H9 (cell line): ENCODE results near the gene KCNH4. TPM values are rescaled to one million over a fixed set of nuclear protein-coding genes. Genes with fewer than 3 reads are reported as not detected.
A peak's percentile ranks its signal among the peaks of the same experiment; 100 is the strongest.

Experiments used
- DNase-seq: peaks from one replicate; pipeline ENCODE4 v3.0.0-alpha.2; 2017
- H2AFZ ChIP-seq: one replicate; pipeline ENCODE4 v1.6.1; 2013; ENCODE audit warnings: mild to moderate bottlenecking, low read length, control low read depth, moderate library complexity
- H2AK5ac ChIP-seq: 2 replicates; pipeline ENCODE4 v1.6.1; 2013; ENCODE audit warnings: low read length, control low read depth, mixed read lengths; ENCODE audit not compliant: insufficient read length
- H2BK120ac ChIP-seq: one replicate; pipeline ENCODE4 v1.6.1; 2013; ENCODE audit warnings: low read depth, mild to moderate bottlenecking, low read length, control low read depth, inconsistent platforms; ENCODE audit not compliant: poor library complexity, severe bottlenecking
- H2BK12ac ChIP-seq: 2 replicates; pipeline ENCODE4 v1.6.1; 2013; ENCODE audit warnings: low read length, control low read depth, mixed read lengths, low read depth; ENCODE audit not compliant: insufficient read length
- H2BK15ac ChIP-seq: 2 replicates; pipeline ENCODE4 v1.6.1; 2013; ENCODE audit warnings: low read depth, low read length, control low read depth
- H2BK20ac ChIP-seq: one replicate; pipeline ENCODE4 v1.6.1; 2013; ENCODE audit warnings: low read depth, mild to moderate bottlenecking, low read length, control low read depth, inconsistent platforms; ENCODE audit not compliant: poor library complexity, severe bottlenecking
- H2BK5ac ChIP-seq: 2 replicates; pipeline ENCODE4 v1.6.1; 2013; ENCODE audit warnings: low read length, control low read depth, mixed read lengths; ENCODE audit not compliant: insufficient read length
- H3K14ac ChIP-seq: 2 replicates; pipeline ENCODE4 v1.6.1; 2013; ENCODE audit warnings: low read length, control low read depth; ENCODE audit not compliant: insufficient read depth
- H3K18ac ChIP-seq: 2 replicates; pipeline ENCODE4 v1.6.1; 2013; ENCODE audit warnings: low read depth, mild to moderate bottlenecking, mixed read lengths, low read length, control low read depth; ENCODE audit not compliant: insufficient read length
- H3K23ac ChIP-seq: 2 replicates; pipeline ENCODE4 v1.6.1; 2013; ENCODE audit warnings: low read length, control low read depth, mixed read lengths, low read depth; ENCODE audit not compliant: insufficient read length
- H3K23me2 ChIP-seq: 2 replicates; pipeline ENCODE4 v1.6.1; 2013; ENCODE audit warnings: low read depth, mild to moderate bottlenecking, mixed read lengths, low read length, control low read depth; ENCODE audit not compliant: insufficient read length, poor library complexity, severe bottlenecking
- H3K27ac ChIP-seq: 2 replicates; pipeline ENCODE4 v1.5.1; 2013; ENCODE audit warnings: low read length, control low read depth, mixed read lengths, low read depth; ENCODE audit not compliant: insufficient read length
- H3K27me3 ChIP-seq: 2 replicates; pipeline ENCODE4 v1.6.1; 2013; ENCODE audit warnings: low read length, control low read depth, inconsistent platforms; ENCODE audit not compliant: insufficient read depth
- H3K4ac ChIP-seq: 2 replicates; pipeline ENCODE4 v1.6.1; 2013; ENCODE audit warnings: low read depth, mild to moderate bottlenecking, control low read depth, inconsistent platforms, low read length, moderate library complexity
- H3K4me1 ChIP-seq: 2 replicates; pipeline ENCODE4 v1.6.1; 2013; ENCODE audit warnings: low read length, control low read depth, inconsistent platforms; ENCODE audit not compliant: insufficient read depth
- H3K4me2 ChIP-seq: 2 replicates; pipeline ENCODE4 v1.6.1; 2013; ENCODE audit warnings: low read length, control low read depth, mixed read lengths; ENCODE audit not compliant: insufficient read length, insufficient read depth
- H3K56ac ChIP-seq: 2 replicates; pipeline ENCODE4 v1.6.1; 2013; ENCODE audit warnings: low read depth, mild to moderate bottlenecking, mixed read lengths, low read length, control low read depth; ENCODE audit not compliant: insufficient read length
- H3K79me1 ChIP-seq: 2 replicates; pipeline ENCODE4 v1.6.1; 2013; ENCODE audit warnings: low read depth, mild to moderate bottlenecking, moderate library complexity, low read length, control low read depth, inconsistent platforms; ENCODE audit not compliant: insufficient read depth, poor library complexity, severe bottlenecking
- H3K79me2 ChIP-seq: 2 replicates; pipeline ENCODE4 v1.6.1; 2013; ENCODE audit warnings: low read length, control low read depth, inconsistent platforms; ENCODE audit not compliant: insufficient read depth
- H3K9ac ChIP-seq: 2 replicates; pipeline ENCODE4 v1.6.1; 2013; ENCODE audit warnings: low read length, control low read depth, mixed read lengths; ENCODE audit not compliant: insufficient read length; ENCODE audit errors: extremely low read depth
- H3K9me3 ChIP-seq: one replicate; pipeline ENCODE4 v1.6.1; 2013; ENCODE audit warnings: low read depth, low read length, inconsistent platforms; ENCODE audit not compliant: control insufficient read depth
- H3T11ph ChIP-seq: one replicate; pipeline ENCODE4 v1.6.1; 2013; ENCODE audit warnings: mild to moderate bottlenecking, low read length, control low read depth, inconsistent platforms
- H4K20me1 ChIP-seq: one replicate; pipeline ENCODE4 v1.6.1; 2013; ENCODE audit not compliant: control insufficient read depth, insufficient read length, insufficient read depth
- H4K5ac ChIP-seq: 2 replicates; pipeline ENCODE4 v1.6.1; 2013; ENCODE audit warnings: low read depth, mild to moderate bottlenecking, mixed read lengths, low read length, control low read depth; ENCODE audit not compliant: insufficient read length
- H4K8ac ChIP-seq: replicated peaks from 2 replicates; pipeline ENCODE4 v1.6.1; 2013; ENCODE audit warnings: low read length, control low read depth, mixed read lengths, low read depth; ENCODE audit not compliant: insufficient read length
- H4K91ac ChIP-seq: 2 replicates; pipeline ENCODE4 v1.6.1; 2013; ENCODE audit warnings: low read depth, mild to moderate bottlenecking, moderate library complexity, mixed read lengths, low read length, control low read depth; ENCODE audit not compliant: insufficient read length
- H3K27ac Mint-ChIP-seq, 3 experiments: 2 replicates in 2 of 3; 3 replicates in 1 of 3; pipeline ENCODE4 v1.8.0; 2020 to 2021; ENCODE audit warnings: mixed read lengths in 3 of 3, mild to moderate bottlenecking in 1 of 3, moderate library complexity in 1 of 3
- H3K27me3 Mint-ChIP-seq: 2 replicates; pipeline ENCODE4 v1.8.0; 2021; ENCODE audit warnings: low read depth, mild to moderate bottlenecking, moderate library complexity, mixed read lengths
- H3K36me3 Mint-ChIP-seq, 3 experiments: 2 replicates in 2 of 3; 3 replicates in 1 of 3; pipeline ENCODE4 v1.8.0; 2020 to 2021; ENCODE audit warnings: low read depth in 3 of 3, mixed read lengths in 3 of 3; ENCODE audit not compliant: insufficient read depth in 1 of 3
- H3K4me1 Mint-ChIP-seq, 2 experiments: 2 replicates each; pipeline ENCODE4 v1.8.0; 2020; ENCODE audit warnings: mixed read lengths in 2 of 2
- H3K4me3 Mint-ChIP-seq, 2 experiments: 2 replicates in 1 of 2; 3 replicates in 1 of 2; pipeline ENCODE4 v1.8.0; 2020 to 2021; ENCODE audit warnings: mild to moderate bottlenecking in 2 of 2, mixed read lengths in 2 of 2, moderate library complexity in 1 of 2
- H3K9me3 Mint-ChIP-seq, 2 experiments: 2 replicates in 1 of 2; 3 replicates in 1 of 2; pipeline ENCODE4 v1.8.0; 2020; ENCODE audit warnings: mild to moderate bottlenecking in 2 of 2, mixed read lengths in 2 of 2, moderate library complexity in 1 of 2
- WGBS: extraction: QIAGEN DNeasy Blood & Tissue Kit; methylation state at CpG from one replicate; pipeline ENCODE4 v1.1.7; 2013; ENCODE audit warnings: missing lambda C conversion rate, low lambda C conversion rate, mixed read lengths; ENCODE audit not compliant: insufficient read length; ENCODE audit errors: extremely low coverage; 5-methylcytosine and 5-hydroxymethylcytosine counted together
- total RNA-seq: library from RNA; stranded (reverse); gene quantifications from 2 replicates; pipeline ENCODE4 v1.2.1, GENCODE V29; 2021
- TF ChIP-seq, protein P1 (sequence below): fragments of 200-600 bp; sonication (generic); conservative IDR thresholded peaks from 3 replicates; pipeline ENCODE4 v1.8.0; 2021; ENCODE audit warnings: antibody characterized with exemption, mild to moderate bottlenecking

The KCNH4 gene
- total RNA-seq, 1 experiment from 2014 or later = not detected

DNA sequence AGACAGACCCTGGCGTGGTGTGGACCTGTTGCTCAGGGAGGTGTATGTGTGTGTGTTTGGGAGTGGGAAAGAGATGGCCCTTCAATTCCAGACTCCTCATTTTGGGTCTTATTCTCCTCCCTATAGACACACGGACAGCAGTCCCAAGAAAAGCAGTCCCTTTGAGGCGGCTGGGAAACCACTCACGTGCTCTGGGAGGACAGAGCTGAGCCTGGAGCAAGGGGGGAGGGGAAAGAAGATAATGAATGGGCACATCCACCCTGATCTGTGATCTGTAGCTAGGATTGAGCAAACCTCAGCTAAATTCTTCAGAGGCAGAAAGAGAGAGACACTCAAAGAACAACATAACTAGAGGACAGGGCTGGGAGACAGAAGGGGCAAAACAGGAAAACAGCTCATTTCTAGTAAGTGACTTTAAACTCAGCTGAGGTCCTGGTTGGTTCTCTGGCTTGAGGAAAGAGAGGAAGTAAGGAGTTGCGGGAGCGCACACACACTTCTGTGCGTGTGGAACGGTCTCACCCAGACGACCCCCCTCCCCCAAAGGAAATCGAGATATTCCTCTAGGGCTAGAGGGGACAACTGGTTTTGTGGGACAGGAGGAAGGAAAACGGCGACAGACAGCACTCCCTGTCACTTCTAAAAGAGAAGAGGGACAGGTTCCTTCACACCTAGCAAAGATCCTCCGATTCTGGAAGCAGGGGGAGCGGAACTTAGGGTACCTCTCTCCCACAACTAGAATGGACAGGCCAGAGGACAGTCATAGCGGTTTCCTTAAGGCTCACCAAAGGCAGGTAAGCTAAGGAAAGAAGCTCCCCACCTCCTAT, 26.8 kb downstream of the KCNH4 start:
- WGBS = no CpG with 5 or more reads among the region's 15 CpGs
- Histone ChIP-seq H4K5ac (no peak overlapping the region), H2AK5ac (no peak overlapping the region), H2BK5ac (no peak overlapping the region), H2BK20ac (no peak overlapping the region), H3K27ac (no peak overlapping the region), H3K4ac (no peak overlapping the region), H2AFZ (no peak overlapping the region), H3K4me2 (peak overlapping the region; percentile 97), H3K23me2 (peaks cover 15% of the 10 kb centered on the region), H2BK120ac (no peak overlapping the region), H3K14ac (no peak overlapping the region), H3K4me1 (no peaks in the 10 kb centered on the region; the same call in 1 of the 2 replicates), H3K79me2 (peaks cover 17% of the 10 kb centered on the region; the same call in 1 of the 2 replicates), H4K91ac (no peak overlapping the region), H2BK12ac (no peak overlapping the region), H3K23ac (no peak overlapping the region), H4K20me1 (no peaks in the 10 kb centered on the region), H3K9ac (peak overlapping the region; percentile 83), H2BK15ac (no peak overlapping the region), H3K56ac (no peak overlapping the region), H3K27me3 (no peaks in the 10 kb centered on the region), H3K9me3 (no peaks in the 10 kb centered on the region), H3K79me1 (peaks cover 2% of the 10 kb centered on the region), H3T11ph (no peak overlapping the region), H3K18ac (no peak overlapping the region), H4K8ac (no peak overlapping the region)
- Mint-ChIP-seq H3K9me3 (no peaks in the 10 kb centered on the region), H3K27me3 (no peaks in the 10 kb centered on the region), H3K4me1 (peaks cover 28 to 32% of the 10 kb centered on the region in 2 experiments), H3K27ac (peak overlapping the region; percentile 17 to 73 (median 62); a peak in 6 of 7 replicates), H3K4me3 (peak overlapping the region; percentile 86 to 89), H3K36me3 (peaks cover 0 to 6% (median 0%) of the 10 kb centered on the region in 3 experiments; a peak in 2 of 7 replicates)
- TF ChIP-seq, protein P1, sequence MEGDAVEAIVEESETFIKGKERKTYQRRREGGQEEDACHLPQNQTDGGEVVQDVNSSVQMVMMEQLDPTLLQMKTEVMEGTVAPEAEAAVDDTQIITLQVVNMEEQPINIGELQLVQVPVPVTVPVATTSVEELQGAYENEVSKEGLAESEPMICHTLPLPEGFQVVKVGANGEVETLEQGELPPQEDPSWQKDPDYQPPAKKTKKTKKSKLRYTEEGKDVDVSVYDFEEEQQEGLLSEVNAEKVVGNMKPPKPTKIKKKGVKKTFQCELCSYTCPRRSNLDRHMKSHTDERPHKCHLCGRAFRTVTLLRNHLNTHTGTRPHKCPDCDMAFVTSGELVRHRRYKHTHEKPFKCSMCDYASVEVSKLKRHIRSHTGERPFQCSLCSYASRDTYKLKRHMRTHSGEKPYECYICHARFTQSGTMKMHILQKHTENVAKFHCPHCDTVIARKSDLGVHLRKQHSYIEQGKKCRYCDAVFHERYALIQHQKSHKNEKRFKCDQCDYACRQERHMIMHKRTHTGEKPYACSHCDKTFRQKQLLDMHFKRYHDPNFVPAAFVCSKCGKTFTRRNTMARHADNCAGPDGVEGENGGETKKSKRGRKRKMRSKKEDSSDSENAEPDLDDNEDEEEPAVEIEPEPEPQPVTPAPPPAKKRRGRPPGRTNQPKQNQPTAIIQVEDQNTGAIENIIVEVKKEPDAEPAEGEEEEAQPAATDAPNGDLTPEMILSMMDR = no peak
- no peak for DNase-seq
